K562 (cell line): ENCODE results near the gene CBLC. TPM values are rescaled to one million over a fixed set of nuclear protein-coding genes. Genes with fewer than 3 reads are reported as not detected.

Experiments
- ATAC-seq: fragments of 200-7000 bp; cut with Tn5 transposase; 3 replicates; pipeline ENCODE4 v1.9.1; 2020; ENCODE audit warnings: moderate library complexity
- BruUV-seq: library from RNA; stranded (reverse); fragments of 400-500 nt; replicated peaks from 2 replicates; lab custom pipeline; 2021; lab: Mats Ljungman, UMichigan
- CTCF ChIA-PET: fragments of 300-600 bp; formaldehyde crosslinking; extraction: SDS; loops from one replicate; lab custom pipeline; 2021; ENCODE audit warnings: low intra/inter-chr PET ratio; lab: Yijun Ruan, JAX
- POLR2A ChIA-PET: fragments of 300-600, 350-650 bp; sonication (Branson Sonifier 250); formaldehyde crosslinking; extraction: SDS; loops from one replicate; lab custom pipeline; 2021; ENCODE audit warnings: antibody characterized with exemption, inconsistent platforms; lab: Yijun Ruan, JAX
- DNase-seq, 4 experiments: peaks; one replicate each; pipeline versions ENCODE4 v3.0.0 to v3.0.0-alpha.2; 2011 to 2018; ENCODE audit warnings: low spot score in 3 of 4, mixed read lengths in 3 of 4; ENCODE audit errors: extremely low read depth in 1 of 4
- FAIRE-seq: peaks from 2 replicates; lab custom pipeline; 2011; peaks lifted over from hg19 to GRCh38; lab: Jason Lieb, UNC
- H2AFZ ChIP-seq: 2 replicates; pipeline ENCODE4 v1.6.0; 2011; ENCODE audit warnings: low read depth, low read length, control low read depth, inconsistent platforms
- H3K27ac ChIP-seq: fragments of 200-600 bp; 3 replicates; pipeline ENCODE4 v1.8.0; 2011; ENCODE audit warnings: low read depth, mild to moderate bottlenecking, control low read depth, inconsistent platforms, low read length, moderate library complexity, mixed read lengths; ENCODE audit errors: extremely low read depth
- H3K27me3 ChIP-seq, 2 experiments: fragments of 300-600 bp in 1 of 2; 2 replicates in 1 of 2; 3 replicates in 1 of 2; pipeline versions ENCODE4 v1.6.0 to v1.8.0; 2011; ENCODE audit warnings: inconsistent platforms in 2 of 2, low read length in 2 of 2, mild to moderate bottlenecking in 1 of 2, mixed read lengths in 1 of 2, moderate library complexity in 1 of 2; ENCODE audit not compliant: control insufficient read depth in 2 of 2, insufficient read depth in 2 of 2
- H3K36me3 ChIP-seq: fragments of 300-600 bp; 3 replicates; pipeline ENCODE4 v1.8.0; 2011; ENCODE audit warnings: mild to moderate bottlenecking, low read length, inconsistent platforms; ENCODE audit not compliant: control insufficient read depth, insufficient read depth
- H3K4me1 ChIP-seq, 2 experiments: fragments of 200-600 bp in 1 of 2; replicated peaks in 1 of 2; 2 replicates in 1 of 2; 3 replicates in 1 of 2; pipeline versions ENCODE4 v1.5.1 to v1.8.0; 2011; ENCODE audit warnings: inconsistent platforms in 2 of 2, low read length in 2 of 2, mild to moderate bottlenecking in 1 of 2, mixed read lengths in 1 of 2, moderate library complexity in 1 of 2; ENCODE audit not compliant: control insufficient read depth in 2 of 2, insufficient read depth in 2 of 2
- H3K4me2 ChIP-seq: 2 replicates; pipeline ENCODE4 v1.6.1; 2011; ENCODE audit warnings: low read length, control low read depth, inconsistent platforms, mixed read lengths; ENCODE audit not compliant: insufficient read depth
- H3K4me3 ChIP-seq: fragments of 200-600 bp; sonication (generic), shearing (Covaris generic); 2 replicates; pipeline ENCODE4 v1.5.1; 2016; ENCODE audit warnings: control low read depth, inconsistent platforms
- H3K79me2 ChIP-seq: fragments of 200-600 bp; 3 replicates; pipeline ENCODE4 v1.8.0; 2011; ENCODE audit warnings: low read length, inconsistent platforms; ENCODE audit not compliant: control insufficient read depth, insufficient read depth
- H3K9ac ChIP-seq, 2 experiments: 2 replicates each; pipeline versions ENCODE4 v1.6.0 to v1.6.1; 2011; ENCODE audit warnings: low read depth in 2 of 2, low read length in 2 of 2, control low read depth in 1 of 2, inconsistent platforms in 1 of 2, mild to moderate bottlenecking in 1 of 2, mixed read lengths in 1 of 2; ENCODE audit not compliant: insufficient read depth in 1 of 2
- H3K9me1 ChIP-seq: one replicate; pipeline ENCODE4 v1.6.0; 2011; ENCODE audit warnings: inconsistent platforms, mild to moderate bottlenecking, low read length, moderate library complexity; ENCODE audit not compliant: control insufficient read depth, insufficient read depth
- H3K9me3 ChIP-seq: replicated peaks from 2 replicates; pipeline ENCODE4 v1.5.1; 2011; ENCODE audit warnings: low read depth, low read length, inconsistent platforms; ENCODE audit not compliant: control insufficient read depth, insufficient read depth
- H4K20me1 ChIP-seq: replicated peaks from 2 replicates; pipeline ENCODE4 v1.6.1; 2011; ENCODE audit warnings: low read length, inconsistent platforms, mixed read lengths; ENCODE audit not compliant: control insufficient read depth, insufficient read depth
- CREM ChIP-seq: IDR thresholded peaks from 2 replicates; pipeline ENCODE4 v1.6.1; 2014; ENCODE audit warnings: antibody characterized with exemption, low read depth
- GTF2E2 ChIP-seq: fragments of 200-800 bp; sonication (Bioruptor generic); IDR thresholded peaks from 2 replicates; pipeline ENCODE4 v1.6.1; 2016; ENCODE audit warnings: missing genetic modification characterization, missing compliant biosample characterization
- GTF2F1 ChIP-seq: IDR thresholded peaks from 2 replicates; pipeline ENCODE4 v1.6.1; 2011; ENCODE audit warnings: low read depth, low read length, improper control_type of control experiment
- HMG20B ChIP-seq: fragments of 250-450 bp; sonication (Bioruptor Pico); IDR thresholded peaks from 2 replicates; pipeline ENCODE4 v1.5.0; 2021; ENCODE audit warnings: mild to moderate bottlenecking
- MTA3 ChIP-seq: fragments of 450-650 bp; formaldehyde crosslinking; IDR thresholded peaks from 2 replicates; pipeline ENCODE4 v1.6.1; 2017; ENCODE audit warnings: mild to moderate bottlenecking, borderline replicate concordance
- ZNF449 ChIP-seq: fragments of 250-450 bp; sonication (Bioruptor Pico); IDR thresholded peaks from 2 replicates; pipeline ENCODE4 v1.8.0; 2022; ENCODE audit warnings: moderate library complexity, mild to moderate bottlenecking, inconsistent platforms
- WGBS: fragments of 100-300 bp; shearing (Covaris generic); methylation state at CpG from one replicate; pipeline ENCODE4 v1.1.6; 2016; ENCODE audit warnings: low coverage, mixed read lengths; ENCODE audit not compliant: insufficient coverage; ENCODE audit errors: missing lambda C conversion rate; 5-methylcytosine and 5-hydroxymethylcytosine counted together
- in situ Hi-C: fragments of 300-500 bp; cut with MboI; formaldehyde crosslinking; loops from 4 replicates; pipeline ENCODE4 v1.15.0; 2018; ENCODE audit warnings: inconsistent platforms, mixed read lengths
- intact Hi-C: fragments of 100-400 bp; cut with micrococcal nuclease; formaldehyde crosslinking; loops from 2 replicates; pipeline ENCODE4 v1.14.2; 2022
- polyA plus RNA-seq, 8 experiments: library from polyadenylated mRNA; depleted of rRNA in 4 of 8; stranded (reverse) in 5 of 8; unstranded in 3 of 8; fragments of >200 nt; fragmentation: Nextera tagmentation in 2 of 8; fragmentation: Illumina TruSeq in 1 of 8; extraction: Ambion mirVana in 2 of 8; extraction: Trizol in 1 of 8; gene quantifications; 2 replicates each; pipeline versions ENCODE4 v1.2.1 to v1.2.3, GENCODE V29; 2011 to 2014; ENCODE audit warnings: inconsistent platforms in 1 of 8, missing spikeins in 1 of 8
- total RNA-seq, 7 experiments: library from RNA; depleted of rRNA in 6 of 7; stranded (reverse); fragments of >200 nt in 6 of 7; fragmentation: Illumina TruSeq in 2 of 7; extraction: Trizol in 2 of 7; gene quantifications; 2 replicates each; pipeline versions ENCODE4 v1.2.1 to v1.2.3, GENCODE V29; 2011 to 2021; ENCODE audit warnings: low replicate concordance in 1 of 7

Gene CBLC
- total and polyA plus RNA-seq, 9 of the 15 experiments (the other 6 are each of a cell fraction or from before 2014, with no cell fraction given) = 0.09 TPM; not detected in 8

- FAIRE-seq = no peak
- H3K4me3 ChIP-seq = no peak overlapping the region
- POLR2A ChIA-PET = interaction anchor here (0.6 to 0.8 kb wide), 3 partner anchors 9 to 71 kb away, joined by 3 to 4 read pairs (median 3); no protein-coding TSS in a partner anchor
- intact Hi-C loops = no loop called here
- no TSS peak for BruUV-seq
- ATAC-seq = no peak
- no peaks in the 10 kb centered on the region for H3K36me3 ChIP-seq
- H3K9me1 ChIP-seq = no peaks in the 10 kb centered on the region
- no peak for DNase-seq
- H3K79me2 ChIP-seq = no peaks in the 10 kb centered on the region
- H3K9me3 ChIP-seq = no peaks in the 10 kb centered on the region
- CTCF ChIA-PET = no interaction called here
- H3K4me2 ChIP-seq = no peak overlapping the region
- H2AFZ ChIP-seq = no peak overlapping the region
- TF ChIP-seq CREM (peak; percentile 35; the same call in 1 of the 2 replicates), GTF2F1 (no peak)
- WGBS = 57% methylated on average over 13 of the region's 13 CpGs
- no peaks in the 10 kb centered on the region for H3K27me3 ChIP-seq
- H3K27ac ChIP-seq = no peak overlapping the region
- in situ Hi-C loops = no loop called here
- no peaks in the 10 kb centered on the region for H4K20me1 ChIP-seq
- H3K9ac ChIP-seq = no peak overlapping the region
- H3K4me1 ChIP-seq = peaks cover 3 to 10% of the 10 kb centered on the region in 2 experiments; a peak in 2 of 5 replicates
Measured at GRCh38 chr19:44795398-44795987, 17.8 kb downstream of the CBLC start.

- intact Hi-C loops (no loop called here), in situ Hi-C loops (no loop called here)
- CTCF ChIA-PET = no interaction called here
- Histone ChIP-seq H3K4me2 (no peak overlapping the region), H3K4me3 (no peak overlapping the region), H3K27me3 (no peaks in the 10 kb centered on the region), H3K9me1 (no peaks in the 10 kb centered on the region), H4K20me1 (no peaks in the 10 kb centered on the region), H3K4me1 (peaks cover 3 to 11% of the 10 kb centered on the region in 2 experiments; a peak in 2 of 5 replicates), H3K36me3 (no peaks in the 10 kb centered on the region), H3K79me2 (no peaks in the 10 kb centered on the region), H2AFZ (0 out of 2 replicates have a peak overlapping the region, but pooled peaks have one; percentile 24), H3K9me3 (no peaks in the 10 kb centered on the region), H3K27ac (no peak overlapping the region), H3K9ac (peak overlapping the region in 1 of 2 experiments; percentile 52; a peak in 1 of 4 replicates)
- FAIRE-seq = no peak
- DNase-seq = no peak
- WGBS = 48% methylated on average over 4 of the region's 12 CpGs
- no peak for TF ChIP-seq ZNF449 (CRISPR knock-in tag)
- no peak for TF ChIP-seq MTA3
- TF ChIP-seq GTF2E2 (tag) = no peak
- no peak for TF ChIP-seq HMG20B (CRISPR knock-in tag)
- POLR2A ChIA-PET = no interaction called here
- no TSS peak for BruUV-seq
- ATAC-seq = no peak
Measured at GRCh38 chr19:44796701-44797115, 19.0 kb downstream of the CBLC start.
